Neural cell (in vitro differentiated cells): Measurements from ENCODE around the gene LINGO1. TPM values are rescaled to one million over a fixed set of nuclear protein-coding genes. Genes with fewer than 3 reads are reported as not detected.

Experiments
- H2AFZ ChIP-seq: fragments of 200-600, 300-800 bp; sonication (generic), shearing (Covaris generic); 2 replicates; pipeline ENCODE4 v1.6.0; 2014; ENCODE audit warnings: low read depth, mild to moderate bottlenecking, antibody characterized with exemption, low read length, moderate library complexity
- H3F3A ChIP-seq: fragments of 200-600 bp; shearing (Covaris generic); 2 replicates; pipeline ENCODE4 v1.6.1; 2016; ENCODE audit warnings: mild to moderate bottlenecking, moderate library complexity, mixed read lengths, antibody characterized with exemption, low read length; ENCODE audit not compliant: insufficient read depth, poor library complexity, severe bottlenecking
- H3K27ac ChIP-seq: fragments of 200-600, 300-800 bp; sonication (generic), shearing (Covaris generic); 2 replicates; pipeline ENCODE4 v1.5.1; 2014; ENCODE audit warnings: mild to moderate bottlenecking, low read length, moderate library complexity
- H3K27me3 ChIP-seq: fragments of 300-800, 200-600 bp; sonication (generic), shearing (Covaris generic); 2 replicates; pipeline ENCODE4 v1.6.0; 2014; ENCODE audit warnings: mild to moderate bottlenecking, low read depth, low read length, moderate library complexity; ENCODE audit not compliant: insufficient read depth
- H3K36me3 ChIP-seq: fragments of 300-800, 200-600 bp; sonication (generic), shearing (Covaris generic); 2 replicates; pipeline ENCODE4 v1.5.1; 2014; ENCODE audit warnings: mild to moderate bottlenecking, antibody characterized with exemption, low read length, moderate library complexity; ENCODE audit not compliant: insufficient read depth
- H3K4me2 ChIP-seq: fragments of 300-800, 200-600 bp; sonication (generic), shearing (Covaris generic); 2 replicates; pipeline ENCODE4 v1.6.0; 2014; ENCODE audit warnings: mild to moderate bottlenecking, low read length
- H3K4me3 ChIP-seq: fragments of 300-800, 200-600 bp; sonication (generic), shearing (Covaris generic); 2 replicates; pipeline ENCODE4 v1.5.1; 2014; ENCODE audit warnings: mild to moderate bottlenecking, low read length, moderate library complexity
- H3K79me2 ChIP-seq: fragments of 200-600 bp; shearing (Covaris generic); replicated peaks from 2 replicates; pipeline ENCODE4 v1.6.0; 2014; ENCODE audit warnings: mild to moderate bottlenecking, low read length, moderate library complexity; ENCODE audit not compliant: insufficient read depth
- H3K9ac ChIP-seq: fragments of 300-800, 200-600 bp; sonication (generic), shearing (Covaris generic); 2 replicates; pipeline ENCODE4 v1.6.1; 2016; ENCODE audit warnings: mild to moderate bottlenecking, low read length, mixed read lengths
- H3K9me2 ChIP-seq: fragments of 200-600 bp; shearing (Covaris generic); 2 replicates; pipeline ENCODE4 v1.6.1; 2016; ENCODE audit warnings: mild to moderate bottlenecking, low read length, mixed read lengths; ENCODE audit not compliant: insufficient read depth
- H3K9me3 ChIP-seq: fragments of 200-600, 300-800 bp; sonication (generic), shearing (Covaris generic); 2 replicates; pipeline ENCODE4 v1.6.1; 2016; ENCODE audit warnings: mild to moderate bottlenecking, mixed run types, low read length, moderate library complexity, mixed read lengths
- H4K20me1 ChIP-seq: fragments of 200-600 bp; shearing (Covaris generic); 2 replicates; pipeline ENCODE4 v1.6.1; 2016; ENCODE audit warnings: mild to moderate bottlenecking, mixed run types; ENCODE audit not compliant: insufficient read depth
- EP300 ChIP-seq: fragments of 450-650 bp; conservative IDR thresholded peaks from 2 replicates; pipeline ENCODE4 v1.6.1; 2014; ENCODE audit warnings: antibody characterized with exemption, mild to moderate bottlenecking, moderate library complexity; ENCODE audit not compliant: poor library complexity, severe bottlenecking
- EZH2 ChIP-seq: fragments of 200-600, 300-800 bp; shearing (Covaris generic), sonication (generic); IDR thresholded peaks from 2 replicates; pipeline ENCODE4 v1.6.1; 2014; ENCODE audit warnings: antibody characterized with exemption, low read length, borderline replicate concordance, mild to moderate bottlenecking; ENCODE audit not compliant: insufficient read depth, poor library complexity, severe bottlenecking
- MXI1 ChIP-seq: fragments of 450-650 bp; conservative IDR thresholded peaks from 2 replicates; pipeline ENCODE4 v1.6.1; 2014; ENCODE audit warnings: antibody characterized with exemption, mild to moderate bottlenecking; ENCODE audit not compliant: poor library complexity, severe bottlenecking
- POLR2AphosphoS5 ChIP-seq: IDR thresholded peaks from 2 replicates; pipeline ENCODE4 v1.6.1; 2012
- RAD21 ChIP-seq: fragments of 450-650 bp; conservative IDR thresholded peaks from 2 replicates; pipeline ENCODE4 v1.6.1; 2014; ENCODE audit warnings: antibody characterized with exemption, mild to moderate bottlenecking, moderate library complexity
- SMC3 ChIP-seq: fragments of 450-650 bp; conservative IDR thresholded peaks from 2 replicates; pipeline ENCODE4 v1.6.1; 2014; ENCODE audit warnings: antibody characterized with exemption, mild to moderate bottlenecking, moderate library complexity; ENCODE audit not compliant: poor library complexity
- TAF1 ChIP-seq: IDR thresholded peaks from 2 replicates; pipeline ENCODE4 v1.6.1; 2012; ENCODE audit warnings: low read depth
- polyA plus RNA-seq: library from polyadenylated mRNA; depleted of rRNA; stranded (reverse); fragments of >200 nt; gene quantifications from 2 replicates; pipeline ENCODE4 v1.2.3, GENCODE V29; 2014
- TF ChIP-seq, protein P1 (sequence below): fragments of 450-650 bp; IDR thresholded peaks from 2 replicates; pipeline ENCODE4 v1.5.1; 2014; ENCODE audit warnings: antibody characterized with exemption, mild to moderate bottlenecking, moderate library complexity; ENCODE audit not compliant: poor library complexity, severe bottlenecking
- TF ChIP-seq, protein P2 (sequence below): IDR thresholded peaks from 2 replicates; pipeline ENCODE4 v1.6.1; 2012; ENCODE audit warnings: borderline replicate concordance

LINGO1 gene
- polyA plus RNA-seq, 1 donor from 2014 or later: 34.4 TPM

- Histone ChIP-seq H3K4me2 (no peak overlapping the region), H3K36me3 (no peaks in the 10 kb centered on the region), H3K79me2 (no peaks in the 10 kb centered on the region), H3K27ac (no peak overlapping the region), H3K27me3 (no peaks in the 10 kb centered on the region), H3K4me3 (no peak overlapping the region), H3F3A (no peaks in the 10 kb centered on the region), H2AFZ (no peak overlapping the region), H3K9me2 (no peaks in the 10 kb centered on the region), H3K9ac (no peak overlapping the region), H4K20me1 (no peaks in the 10 kb centered on the region), H3K9me3 (no peaks in the 10 kb centered on the region)
- no peak for TF ChIP-seq RAD21
- no peak for TF ChIP-seq EZH2
- TF ChIP-seq, protein P1, sequence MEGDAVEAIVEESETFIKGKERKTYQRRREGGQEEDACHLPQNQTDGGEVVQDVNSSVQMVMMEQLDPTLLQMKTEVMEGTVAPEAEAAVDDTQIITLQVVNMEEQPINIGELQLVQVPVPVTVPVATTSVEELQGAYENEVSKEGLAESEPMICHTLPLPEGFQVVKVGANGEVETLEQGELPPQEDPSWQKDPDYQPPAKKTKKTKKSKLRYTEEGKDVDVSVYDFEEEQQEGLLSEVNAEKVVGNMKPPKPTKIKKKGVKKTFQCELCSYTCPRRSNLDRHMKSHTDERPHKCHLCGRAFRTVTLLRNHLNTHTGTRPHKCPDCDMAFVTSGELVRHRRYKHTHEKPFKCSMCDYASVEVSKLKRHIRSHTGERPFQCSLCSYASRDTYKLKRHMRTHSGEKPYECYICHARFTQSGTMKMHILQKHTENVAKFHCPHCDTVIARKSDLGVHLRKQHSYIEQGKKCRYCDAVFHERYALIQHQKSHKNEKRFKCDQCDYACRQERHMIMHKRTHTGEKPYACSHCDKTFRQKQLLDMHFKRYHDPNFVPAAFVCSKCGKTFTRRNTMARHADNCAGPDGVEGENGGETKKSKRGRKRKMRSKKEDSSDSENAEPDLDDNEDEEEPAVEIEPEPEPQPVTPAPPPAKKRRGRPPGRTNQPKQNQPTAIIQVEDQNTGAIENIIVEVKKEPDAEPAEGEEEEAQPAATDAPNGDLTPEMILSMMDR: no peak
- no peak for TF ChIP-seq EP300
- no peak for TF ChIP-seq SMC3
- no peak for TF ChIP-seq POLR2AphosphoS5
Measured at GRCh38 chr15:77581896-77582569, 50.7 kb downstream of the LINGO1 start.

DNA sequence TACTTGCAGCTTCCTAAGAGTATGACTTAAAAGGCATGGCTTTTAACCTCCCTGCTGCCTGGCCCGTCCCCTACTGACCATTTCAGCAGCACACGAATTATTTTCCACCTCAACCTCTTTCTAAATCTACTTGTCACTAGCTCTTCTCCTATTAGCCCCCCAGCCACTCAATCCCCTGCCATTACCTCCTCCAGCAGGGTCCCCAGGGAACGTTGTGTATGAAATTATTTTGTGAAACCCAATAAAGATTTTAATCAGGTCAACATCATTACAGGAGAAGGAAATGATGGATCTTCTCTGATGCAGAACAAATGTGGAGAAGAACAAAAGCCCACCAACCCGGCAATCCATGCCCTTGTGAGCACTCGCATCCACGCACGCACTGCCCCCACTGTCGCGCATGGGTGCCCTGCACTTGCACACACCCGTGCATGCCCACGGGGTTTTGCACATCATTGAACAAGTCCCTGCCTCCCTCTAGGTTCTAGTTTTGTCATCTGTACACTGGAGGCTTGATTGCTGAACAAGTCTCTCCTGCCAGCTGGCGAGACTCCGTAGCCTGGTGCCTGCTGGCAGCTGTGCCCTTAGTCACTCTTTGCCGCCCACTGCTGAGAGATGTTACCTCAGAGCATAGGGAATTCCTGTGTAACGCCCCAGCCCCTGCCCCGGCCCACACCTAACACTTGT, 51.6 kb downstream of the LINGO1 start:
- Histone ChIP-seq H3K9me3 (no peaks in the 10 kb centered on the region), H4K20me1 (no peaks in the 10 kb centered on the region), H3K79me2 (no peaks in the 10 kb centered on the region), H3K4me3 (no peak overlapping the region), H3K27me3 (no peaks in the 10 kb centered on the region), H2AFZ (no peak overlapping the region), H3K9me2 (no peaks in the 10 kb centered on the region), H3F3A (no peaks in the 10 kb centered on the region), H3K9ac (no peak overlapping the region), H3K4me2 (no peak overlapping the region), H3K36me3 (no peaks in the 10 kb centered on the region), H3K27ac (no peak overlapping the region)
- TF ChIP-seq MXI1 (no peak), SMC3 (no peak), POLR2AphosphoS5 (no peak), EP300 (no peak), EZH2 (no peak), TAF1 (no peak), RAD21 (no peak)
- TF ChIP-seq, protein P2, sequence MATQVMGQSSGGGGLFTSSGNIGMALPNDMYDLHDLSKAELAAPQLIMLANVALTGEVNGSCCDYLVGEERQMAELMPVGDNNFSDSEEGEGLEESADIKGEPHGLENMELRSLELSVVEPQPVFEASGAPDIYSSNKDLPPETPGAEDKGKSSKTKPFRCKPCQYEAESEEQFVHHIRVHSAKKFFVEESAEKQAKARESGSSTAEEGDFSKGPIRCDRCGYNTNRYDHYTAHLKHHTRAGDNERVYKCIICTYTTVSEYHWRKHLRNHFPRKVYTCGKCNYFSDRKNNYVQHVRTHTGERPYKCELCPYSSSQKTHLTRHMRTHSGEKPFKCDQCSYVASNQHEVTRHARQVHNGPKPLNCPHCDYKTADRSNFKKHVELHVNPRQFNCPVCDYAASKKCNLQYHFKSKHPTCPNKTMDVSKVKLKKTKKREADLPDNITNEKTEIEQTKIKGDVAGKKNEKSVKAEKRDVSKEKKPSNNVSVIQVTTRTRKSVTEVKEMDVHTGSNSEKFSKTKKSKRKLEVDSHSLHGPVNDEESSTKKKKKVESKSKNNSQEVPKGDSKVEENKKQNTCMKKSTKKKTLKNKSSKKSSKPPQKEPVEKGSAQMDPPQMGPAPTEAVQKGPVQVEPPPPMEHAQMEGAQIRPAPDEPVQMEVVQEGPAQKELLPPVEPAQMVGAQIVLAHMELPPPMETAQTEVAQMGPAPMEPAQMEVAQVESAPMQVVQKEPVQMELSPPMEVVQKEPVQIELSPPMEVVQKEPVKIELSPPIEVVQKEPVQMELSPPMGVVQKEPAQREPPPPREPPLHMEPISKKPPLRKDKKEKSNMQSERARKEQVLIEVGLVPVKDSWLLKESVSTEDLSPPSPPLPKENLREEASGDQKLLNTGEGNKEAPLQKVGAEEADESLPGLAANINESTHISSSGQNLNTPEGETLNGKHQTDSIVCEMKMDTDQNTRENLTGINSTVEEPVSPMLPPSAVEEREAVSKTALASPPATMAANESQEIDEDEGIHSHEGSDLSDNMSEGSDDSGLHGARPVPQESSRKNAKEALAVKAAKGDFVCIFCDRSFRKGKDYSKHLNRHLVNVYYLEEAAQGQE: no peak
